Stimulated activated CD4-positive, alpha-beta T cell treated with anti-CD3 and anti-CD28 coated beads, Interleukin-15, amount 100 ng/mL, for 24 hours (primary cell): ENCODE results near the gene QRICH1.
"Not testable (repeated sequence)": the region's sequence is repeated elsewhere in the genome, so short reads cannot be mapped to it uniquely, and the experiment has no call there.

Experiments
- DNase-seq: peaks from one replicate; pipeline ENCODE4 v3.0.0-alpha.2; 2020

QRICH1 gene

GRCh38 chr3:49016414-49017228, 77.2 kb downstream of the QRICH1 start:
- DNase-seq = no peak

- DNase-seq = no peak
Measured at GRCh38 chr3:49015765-49016164, 78.1 kb downstream of the QRICH1 start.

GRCh38 chr3:49015072-49015471, 78.8 kb downstream of the QRICH1 start:
- DNase-seq = no peak

GRCh38 chr3:49013738-49014660, 79.9 kb downstream of the QRICH1 start:
- DNase-seq = peak; percentile 68

- DNase-seq = no peak
Measured at GRCh38 chr3:49013113-49013737, 80.6 kb downstream of the QRICH1 start.

GRCh38 chr3:49012441-49013017, 81.3 kb downstream of the QRICH1 start:
- DNase-seq = no peak

GRCh38 chr3:49009396-49009795, 84.5 kb downstream of the QRICH1 start:
- DNase-seq = no peak

- not testable (repeated sequence) for DNase-seq
Measured at GRCh38 chr3:49008627-49009026, 85.2 kb downstream of the QRICH1 start.

GRCh38 chr3:49007771-49008528, 85.9 kb downstream of the QRICH1 start:
- DNase-seq = peak; percentile 92

- peak; percentile 99 for DNase-seq
Measured at GRCh38 chr3:49007068-49007770, 86.7 kb downstream of the QRICH1 start, which contains the start of gene WDR6. Gene WDR6, plus strand, starts transcription at chr3:49007391. Its CDS starts 41 bp downstream, at chr3:49007432.

GRCh38 chr3:49006408-49007067, 87.3 kb downstream of the QRICH1 start:
- no peak for DNase-seq

GRCh38 chr3:49005998-49006397, 87.9 kb downstream of the QRICH1 start:
- no peak for DNase-seq

GRCh38 chr3:49005303-49005680, 88.6 kb downstream of the QRICH1 start:
- no peak for DNase-seq

- no peak for DNase-seq
Measured at GRCh38 chr3:49004352-49005302, 89.2 kb downstream of the QRICH1 start.

- no peak for DNase-seq
Measured at GRCh38 chr3:49001155-49001554, 92.7 kb downstream of the QRICH1 start.

GRCh38 chr3:48999085-48999858, 94.6 kb downstream of the QRICH1 start:
- DNase-seq = no peak

GRCh38 chr3:48997714-48998637, 95.9 kb downstream of the QRICH1 start:
- no peak for DNase-seq
